DOHH2 (cell line): ENCODE measurements around the gene TAF1.

Experiments used
- H3F3A ChIP-seq: fragments of 200-600 bp; sonication (generic), shearing (Covaris generic); 2 replicates; pipeline ENCODE4 v1.6.0; 2016; ENCODE audit warnings: antibody characterized with exemption, mild to moderate bottlenecking; ENCODE audit not compliant: control insufficient read depth, insufficient read depth
- H3K27ac ChIP-seq: fragments of 200-600 bp; sonication (generic); 2 replicates; pipeline ENCODE4 v1.5.1; 2014; ENCODE audit warnings: low read depth, mild to moderate bottlenecking, low read length, moderate library complexity
- H3K27me3 ChIP-seq: fragments of 200-600 bp; sonication (generic); 2 replicates; pipeline ENCODE4 v1.6.1; 2014; ENCODE audit warnings: mild to moderate bottlenecking, low read length, mixed read lengths; ENCODE audit not compliant: control insufficient read depth
- H3K36me3 ChIP-seq: fragments of 200-600 bp; sonication (generic); 2 replicates; pipeline ENCODE4 v1.6.1; 2014; ENCODE audit warnings: mild to moderate bottlenecking, low read length, moderate library complexity, mixed read lengths; ENCODE audit not compliant: control insufficient read depth
- H3K4me1 ChIP-seq: fragments of 200-600 bp; sonication (generic); 2 replicates; pipeline ENCODE4 v1.6.1; 2014; ENCODE audit warnings: mild to moderate bottlenecking, low read length, mixed read lengths; ENCODE audit not compliant: control insufficient read depth
- H3K4me2 ChIP-seq: fragments of 200-600 bp; sonication (generic); 2 replicates; pipeline ENCODE4 v1.6.0; 2014; ENCODE audit warnings: mild to moderate bottlenecking, low read length, moderate library complexity
- H3K4me3 ChIP-seq: fragments of 200-600 bp; sonication (generic); 2 replicates; pipeline ENCODE4 v1.5.1; 2014; ENCODE audit warnings: mild to moderate bottlenecking, low read length, mixed read lengths
- H3K79me2 ChIP-seq: fragments of 200-600 bp; sonication (generic); 2 replicates; pipeline ENCODE4 v1.6.1; 2014; ENCODE audit warnings: mild to moderate bottlenecking, low read length, mixed read lengths; ENCODE audit not compliant: control insufficient read depth
- H3K9me2 ChIP-seq: fragments of 200-600 bp; sonication (generic); replicated peaks from 2 replicates; pipeline ENCODE4 v1.6.1; 2014; ENCODE audit warnings: mild to moderate bottlenecking, low read length, mixed read lengths; ENCODE audit not compliant: control insufficient read depth
- H3K9me3 ChIP-seq: fragments of 200-600 bp; sonication (generic); 2 replicates; pipeline ENCODE4 v1.6.1; 2014; ENCODE audit warnings: antibody characterized with exemption, low read length, mixed read lengths; ENCODE audit not compliant: control insufficient read depth, insufficient read depth
- H4K20me1 ChIP-seq: fragments of 200-600 bp; sonication (generic); 2 replicates; pipeline ENCODE4 v1.6.0; 2014; ENCODE audit warnings: low read depth, mild to moderate bottlenecking, antibody characterized with exemption, low read length, moderate library complexity; ENCODE audit not compliant: control insufficient read depth, insufficient read depth
- EZH2phosphoT487 ChIP-seq: fragments of 200-600 bp; sonication (generic); IDR thresholded peaks from 2 replicates; pipeline ENCODE4 v1.6.1; 2017; ENCODE audit warnings: borderline replicate concordance, mild to moderate bottlenecking, antibody characterized with exemption, low read length, moderate library complexity, mixed read lengths
- TF ChIP-seq, protein P1 (sequence below): fragments of 200-600 bp; sonication (generic); IDR thresholded peaks from one replicate; pipeline ENCODE4 v1.5.1; 2014; ENCODE audit warnings: antibody characterized with exemption, mild to moderate bottlenecking, low read depth, low read length; ENCODE audit not compliant: poor library complexity, severe bottlenecking

Gene TAF1

DNA sequence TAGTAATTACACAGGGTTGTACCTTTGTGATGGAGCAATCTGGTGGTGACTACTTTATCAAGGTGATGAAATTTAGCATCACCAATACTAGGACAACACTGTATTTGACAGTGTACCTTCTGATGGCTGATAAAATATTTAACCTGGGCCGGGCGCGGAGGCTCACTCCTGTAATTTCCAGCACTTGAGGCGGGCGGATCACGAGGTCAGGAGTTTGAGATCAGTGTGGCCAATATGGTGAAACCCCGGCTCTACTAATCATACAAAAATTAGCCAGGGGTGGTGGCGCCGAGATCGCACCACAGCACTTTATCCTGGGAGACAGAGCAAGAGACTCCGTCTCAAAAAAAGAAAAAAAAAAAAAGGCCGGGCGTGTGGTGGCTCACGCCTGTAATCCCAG, 1.9 kb upstream of the TAF1 start:
- no peaks in the 10 kb centered on the region for H3K9me2 ChIP-seq
- no peaks in the 10 kb centered on the region for H3K9me3 ChIP-seq
- peaks cover 14% of the 10 kb centered on the region for H3K4me1 ChIP-seq
- H3F3A ChIP-seq: no peaks in the 10 kb centered on the region
- H3K27ac ChIP-seq: no peak overlapping the region
- no peaks in the 10 kb centered on the region for H4K20me1 ChIP-seq
- H3K79me2 ChIP-seq: peaks cover 35% of the 10 kb centered on the region
- H3K27me3 ChIP-seq: no peaks in the 10 kb centered on the region
- no peak overlapping the region for H3K4me3 ChIP-seq
- TF ChIP-seq EZH2phosphoT487: no peak
- H3K4me2 ChIP-seq: no peak overlapping the region
- H3K36me3 ChIP-seq: peaks cover 18% of the 10 kb centered on the region

DNA sequence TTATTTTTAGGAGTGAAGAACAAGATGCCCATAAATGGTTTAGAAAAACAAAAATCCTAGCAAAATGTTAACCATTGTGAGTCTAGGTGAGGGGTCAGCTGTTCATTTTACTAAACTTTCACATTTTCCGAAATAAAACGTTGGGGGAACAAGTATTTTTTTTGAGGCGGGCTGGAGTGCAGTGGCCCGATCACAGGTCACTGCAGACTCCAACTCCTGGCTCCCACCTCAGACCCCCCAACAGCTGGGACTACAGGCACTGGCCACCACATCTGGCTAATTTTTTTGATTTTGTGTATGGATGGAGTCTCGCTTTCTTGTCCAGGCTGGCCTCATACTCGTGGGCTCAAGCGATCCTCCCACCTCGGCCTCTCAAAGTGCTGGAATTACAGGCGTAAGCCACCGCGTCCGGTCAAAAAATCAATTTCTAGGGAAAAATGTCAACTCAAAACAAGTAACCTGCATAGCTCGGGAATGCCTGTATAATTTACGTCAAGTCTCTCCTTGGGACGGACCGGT, 742 bp upstream of the TAF1 start:
- peaks cover 14% of the 10 kb centered on the region for H3K4me1 ChIP-seq
- peaks cover 24% of the 10 kb centered on the region for H3K36me3 ChIP-seq
- H3K4me3 ChIP-seq: peak overlapping the region; percentile 81
- H3K27ac ChIP-seq: peak overlapping the region; percentile 43
- no peaks in the 10 kb centered on the region for H3K27me3 ChIP-seq
- no peaks in the 10 kb centered on the region for H3K9me2 ChIP-seq
- TF ChIP-seq EZH2phosphoT487: no peak
- TF ChIP-seq, protein P1, sequence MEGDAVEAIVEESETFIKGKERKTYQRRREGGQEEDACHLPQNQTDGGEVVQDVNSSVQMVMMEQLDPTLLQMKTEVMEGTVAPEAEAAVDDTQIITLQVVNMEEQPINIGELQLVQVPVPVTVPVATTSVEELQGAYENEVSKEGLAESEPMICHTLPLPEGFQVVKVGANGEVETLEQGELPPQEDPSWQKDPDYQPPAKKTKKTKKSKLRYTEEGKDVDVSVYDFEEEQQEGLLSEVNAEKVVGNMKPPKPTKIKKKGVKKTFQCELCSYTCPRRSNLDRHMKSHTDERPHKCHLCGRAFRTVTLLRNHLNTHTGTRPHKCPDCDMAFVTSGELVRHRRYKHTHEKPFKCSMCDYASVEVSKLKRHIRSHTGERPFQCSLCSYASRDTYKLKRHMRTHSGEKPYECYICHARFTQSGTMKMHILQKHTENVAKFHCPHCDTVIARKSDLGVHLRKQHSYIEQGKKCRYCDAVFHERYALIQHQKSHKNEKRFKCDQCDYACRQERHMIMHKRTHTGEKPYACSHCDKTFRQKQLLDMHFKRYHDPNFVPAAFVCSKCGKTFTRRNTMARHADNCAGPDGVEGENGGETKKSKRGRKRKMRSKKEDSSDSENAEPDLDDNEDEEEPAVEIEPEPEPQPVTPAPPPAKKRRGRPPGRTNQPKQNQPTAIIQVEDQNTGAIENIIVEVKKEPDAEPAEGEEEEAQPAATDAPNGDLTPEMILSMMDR: no peak
- no peaks in the 10 kb centered on the region for H4K20me1 ChIP-seq
- no peaks in the 10 kb centered on the region for H3K9me3 ChIP-seq
- H3K79me2 ChIP-seq: peaks cover 44% of the 10 kb centered on the region
- H3F3A ChIP-seq: no peaks in the 10 kb centered on the region
- peak overlapping the region; percentile 76 for H3K4me2 ChIP-seq

DNA sequence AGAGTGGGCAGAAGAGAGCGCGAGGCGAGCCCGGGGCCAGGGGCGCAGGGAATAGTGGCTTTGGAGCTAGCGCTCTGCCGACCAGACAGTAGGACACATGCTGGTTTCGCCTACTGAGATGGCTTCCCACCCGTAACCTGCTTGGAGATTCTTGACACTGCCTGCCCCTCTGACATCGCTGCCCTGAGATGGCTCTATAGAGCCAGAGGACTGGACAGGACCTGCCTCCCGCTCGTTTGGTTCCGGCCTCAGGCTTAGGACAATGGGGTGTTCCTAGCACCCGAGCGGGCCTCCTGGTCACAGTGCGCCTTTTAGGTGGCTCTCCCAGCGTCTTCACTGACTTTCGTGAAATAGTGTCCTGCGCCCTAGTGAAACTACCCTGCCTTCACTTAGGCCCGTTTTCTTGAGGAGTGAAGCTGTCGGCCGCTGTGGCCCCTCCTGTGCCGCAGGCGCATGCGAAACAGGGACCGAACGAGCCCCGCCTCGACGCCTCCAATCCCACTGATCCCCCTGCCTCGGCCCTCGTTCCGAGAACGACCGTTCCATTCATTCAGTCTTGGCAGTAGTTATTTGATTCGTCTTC, 608 bp downstream of the TAF1 start:
- Histone ChIP-seq H3K9me3 (no peaks in the 10 kb centered on the region), H3K27me3 (no peaks in the 10 kb centered on the region), H3K9me2 (no peaks in the 10 kb centered on the region), H4K20me1 (no peaks in the 10 kb centered on the region), H3K36me3 (peaks cover 37% of the 10 kb centered on the region), H3K4me1 (peaks cover 14% of the 10 kb centered on the region), H3F3A (no peaks in the 10 kb centered on the region), H3K4me3 (peak overlapping the region; percentile 87), H3K4me2 (peak overlapping the region; percentile 69), H3K27ac (peak overlapping the region; percentile 85), H3K79me2 (peaks cover 57% of the 10 kb centered on the region)
- TF ChIP-seq, protein P1: no peak
- no peak for TF ChIP-seq EZH2phosphoT487

DNA sequence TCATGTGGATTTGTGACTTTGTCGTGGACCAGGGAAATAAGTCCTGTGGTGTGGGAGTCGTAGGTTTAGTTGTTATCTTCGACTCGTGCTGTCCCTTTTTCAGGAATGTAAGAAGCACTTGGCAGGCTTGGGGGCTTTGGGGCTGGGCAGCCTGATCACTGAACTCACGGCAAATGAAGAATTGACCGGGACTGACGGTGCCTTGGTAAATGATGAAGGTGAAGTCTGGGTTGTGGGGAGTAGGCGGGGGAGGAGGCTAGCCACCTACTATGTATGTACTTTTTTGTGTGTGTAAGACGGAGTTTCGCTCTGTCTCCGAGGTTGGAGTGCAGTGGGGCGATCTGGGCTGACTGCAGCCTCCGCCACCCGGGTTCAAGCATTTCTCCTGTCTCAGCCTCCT, 1.2 kb downstream of the TAF1 start:
- H3K27me3 ChIP-seq: no peaks in the 10 kb centered on the region
- peaks cover 62% of the 10 kb centered on the region for H3K79me2 ChIP-seq
- H3K36me3 ChIP-seq: peaks cover 39% of the 10 kb centered on the region
- no peaks in the 10 kb centered on the region for H4K20me1 ChIP-seq
- no peak for TF ChIP-seq EZH2phosphoT487
- TF ChIP-seq, protein P1: no peak
- H3K9me2 ChIP-seq: no peaks in the 10 kb centered on the region
- peak overlapping the region; percentile 85 for H3K27ac ChIP-seq
- peaks cover 14% of the 10 kb centered on the region for H3K4me1 ChIP-seq
- no peaks in the 10 kb centered on the region for H3K9me3 ChIP-seq
- H3F3A ChIP-seq: no peaks in the 10 kb centered on the region
- H3K4me3 ChIP-seq: peak overlapping the region; percentile 87
- H3K4me2 ChIP-seq: peak overlapping the region; percentile 69
